ENCODE data around the gene STARD10. TPM values are rescaled to one million over a fixed set of nuclear protein-coding genes. Genes with fewer than 3 reads are reported as not detected.

Gene STARD10
- polyA plus RNA-seq, 2 of the 4 experiments (the other 2 are of a cell fraction): 21.2 to 23.2 TPM

GRCh38 chr11:72719144-72719543 lies 74.7 kb downstream of the STARD10 start:
- DNase-seq (ENCODE audit: low read depth in 1 of 2, low spot score in 1 of 2) (no peak), FAIRE-seq (no peak), ATAC-seq (no peak)
- no peak overlapping the region for H3K4me3 ChIP-seq
- TF ChIP-seq JUN (IDR thresholded peaks at IDR 0.05) (no peak), RNF2 (IDR thresholded peaks at IDR 0.05; ENCODE audit: borderline replicate concordance, low read depth) (no peak), POLR2AphosphoS2 (conservative IDR thresholded peaks at IDR 0.05; ENCODE audit: low read length) (no peak), JUNB (IDR thresholded peaks at IDR 0.05) (no peak), HOXA7 (CRISPR knock-in tag; IDR thresholded peaks at IDR 0.05) (no peak), ELK1 (IDR thresholded peaks at IDR 0.05; ENCODE audit: low read depth, low read length) (no peak), ZNF302 (CRISPR knock-in tag; IDR thresholded peaks at IDR 0.05) (no peak), RARB (CRISPR knock-in tag; IDR thresholded peaks at IDR 0.05) (no peak), HEYL (CRISPR knock-in tag; IDR thresholded peaks at IDR 0.05) (no peak), PBX3 (IDR thresholded peaks at IDR 0.05) (no peak), CHD2 (IDR thresholded peaks at IDR 0.05; ENCODE audit: low read length, partially characterized antibody) (no peak), NR3C1 (IDR thresholded peaks at IDR 0.05) (no peak), TP53 (CRISPR knock-in tag; IDR thresholded peaks at IDR 0.05) (no peak), ATOH8 (CRISPR knock-in tag; IDR thresholded peaks at IDR 0.05; ENCODE audit: low read depth) (no peak), FOXS1 (CRISPR knock-in tag; IDR thresholded peaks at IDR 0.05) (no peak), HDAC2 (IDR thresholded peaks at IDR 0.05) (no peak), MYC (IDR thresholded peaks at IDR 0.05; ENCODE audit: borderline replicate concordance, low read length) (no peak)
- H3K4me2 ChIP-seq: no peak overlapping the region
- H3K9me3 ChIP-seq: no peaks in the 10 kb centered on the region
- POLR2A ChIA-PET: no interaction called here
- H3K27ac ChIP-seq: no peak overlapping the region
- H3K4me1 ChIP-seq: peaks cover 34% of the 10 kb centered on the region
- 67% methylated on average over 2 of the region's 2 CpGs for WGBS (ENCODE audit: missing lambda C conversion rate)
- CTCF ChIA-PET: interaction anchor here (0.5 to 5.8 kb wide), 6 partner anchors 10 to 113 kb away, joined by 3 to 25 read pairs (median 6); partner anchors contain the start of gene STARD10

- ChIA-PET CTCF (interaction anchor here (0.6 to 5.8 kb wide), 8 partner anchors 9 to 461 kb away, joined by 3 to 25 read pairs (median 5); partner anchors contain the start of gene STARD10), POLR2A (no interaction called here)
- ATAC-seq: no peak
- H3K4me1 ChIP-seq: peaks cover 24% of the 10 kb centered on the region
- no peak for FAIRE-seq
- no peak overlapping the region for H3K27ac ChIP-seq
- WGBS (ENCODE audit: missing lambda C conversion rate): 93% methylated on average over 9 of the region's 9 CpGs
- H3K4me3 ChIP-seq: no peak overlapping the region
- no peak for TF ChIP-seq HDAC2 (IDR thresholded peaks at IDR 0.05)
- TF ChIP-seq HOXB13 (CRISPR knock-in tag; IDR thresholded peaks at IDR 0.05; ENCODE audit: low read depth): no peak
- no peak for TF ChIP-seq HEYL (CRISPR knock-in tag; IDR thresholded peaks at IDR 0.05)
- TF ChIP-seq PBX3 (IDR thresholded peaks at IDR 0.05): no peak
- no peak for TF ChIP-seq CHD2 (IDR thresholded peaks at IDR 0.05; ENCODE audit: low read length, partially characterized antibody)
- no peak for TF ChIP-seq SMC3 (IDR thresholded peaks at IDR 0.05)
- TF ChIP-seq HOXA7 (CRISPR knock-in tag; IDR thresholded peaks at IDR 0.05): no peak
- TF ChIP-seq CHD4 (IDR thresholded peaks at IDR 0.05; ENCODE audit: borderline replicate concordance): no peak
- TF ChIP-seq JUNB (IDR thresholded peaks at IDR 0.05): no peak
- no peak for TF ChIP-seq BHLHE40 (IDR thresholded peaks at IDR 0.05; ENCODE audit: low read depth, low read length)
- TF ChIP-seq RARB (CRISPR knock-in tag; IDR thresholded peaks at IDR 0.05): no peak
- no peak for TF ChIP-seq HMGXB4 (CRISPR knock-in tag; IDR thresholded peaks at IDR 0.05; ENCODE audit: borderline replicate concordance)
- no peak for TF ChIP-seq CBX8 (IDR thresholded peaks at IDR 0.05)
- no peak for TF ChIP-seq JUN (IDR thresholded peaks at IDR 0.05)
- no peak for TF ChIP-seq POLR2A (IDR thresholded peaks at IDR 0.05; ENCODE audit: low read length)
- no peak for TF ChIP-seq ZFP36 (IDR thresholded peaks at IDR 0.05; ENCODE audit: borderline replicate concordance, partially characterized antibody)
- TF ChIP-seq MAFK (IDR thresholded peaks at IDR 0.05; ENCODE audit: partially characterized antibody): no peak
- TF ChIP-seq ZC3H11A (IDR thresholded peaks at IDR 0.05): no peak
- no peak for TF ChIP-seq RAD21 (conservative IDR thresholded peaks at IDR 0.05 in 1 of 2, IDR thresholded peaks at IDR 0.05 in 1 of 2)
- no peak for TF ChIP-seq RNF2 (IDR thresholded peaks at IDR 0.05; ENCODE audit: borderline replicate concordance, low read depth)
- no peak for DNase-seq (ENCODE audit: low read depth in 1 of 2, low spot score in 1 of 2)
- no peaks in the 10 kb centered on the region for H3K9me3 ChIP-seq
- no peak overlapping the region for H3K4me2 ChIP-seq
Measured at GRCh38 chr11:72718101-72718501, 75.7 kb downstream of the STARD10 start.
